Measurements from ENCODE around the gene C2CD4C.
"Not testable (repeated sequence)": the region's sequence is repeated elsewhere in the genome, so short reads cannot be mapped to it uniquely, and the experiment has no call there.

C2CD4C gene

DNA sequence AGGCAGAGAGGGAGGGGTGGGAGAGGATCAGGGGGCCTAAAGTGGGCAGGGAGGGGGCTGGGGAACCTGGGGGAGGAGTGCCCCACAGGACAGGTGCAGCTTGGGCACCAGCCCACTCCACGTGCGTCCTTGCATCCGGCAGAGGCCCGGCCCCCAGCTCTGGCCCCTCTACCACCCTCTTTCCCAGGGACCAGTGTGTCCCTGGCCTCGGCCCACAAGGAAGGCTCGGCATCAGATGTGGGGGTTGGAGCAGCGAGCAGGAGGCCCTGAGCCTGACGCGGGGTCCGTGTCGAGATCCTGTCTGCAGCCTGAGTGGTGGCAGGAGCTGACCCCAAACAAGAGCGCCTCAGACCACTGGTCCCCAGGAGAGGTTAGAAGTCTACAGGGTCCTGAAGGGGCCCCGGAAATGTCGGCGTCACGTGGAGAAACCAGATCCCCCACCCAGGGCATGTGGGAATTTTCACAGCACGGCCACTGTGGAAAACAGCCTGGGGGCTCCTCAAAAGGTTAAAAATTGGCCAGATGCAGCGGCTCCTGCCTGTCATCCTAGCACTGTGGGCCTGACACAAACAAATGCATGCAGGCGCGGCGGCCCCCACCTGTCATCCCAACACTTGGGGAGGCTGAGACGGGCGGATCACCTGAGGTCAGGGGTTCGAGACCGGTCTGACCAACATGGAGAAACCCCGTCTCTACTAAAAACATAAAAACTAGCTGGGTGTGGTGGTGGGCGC, 30.4 kb upstream of the C2CD4C start:
- in situ Hi-C loops (cut with MboI; ENCODE audit: low sequenced_read_pairs) = no loop called here

- in situ Hi-C loops (cut with MboI; ENCODE audit: low sequenced_read_pairs) = no loop called here
Measured at GRCh38 chr19:438416-438958, 29.5 kb upstream of the C2CD4C start.

- in situ Hi-C loops (cut with MboI; ENCODE audit: low sequenced_read_pairs) = no loop called here
Measured at GRCh38 chr19:437041-437440, 28.1 kb upstream of the C2CD4C start.

GRCh38 chr19:436413-436950, 27.5 kb upstream of the C2CD4C start:
- in situ Hi-C loops (cut with MboI; ENCODE audit: low sequenced_read_pairs) = no loop called here

DNA sequence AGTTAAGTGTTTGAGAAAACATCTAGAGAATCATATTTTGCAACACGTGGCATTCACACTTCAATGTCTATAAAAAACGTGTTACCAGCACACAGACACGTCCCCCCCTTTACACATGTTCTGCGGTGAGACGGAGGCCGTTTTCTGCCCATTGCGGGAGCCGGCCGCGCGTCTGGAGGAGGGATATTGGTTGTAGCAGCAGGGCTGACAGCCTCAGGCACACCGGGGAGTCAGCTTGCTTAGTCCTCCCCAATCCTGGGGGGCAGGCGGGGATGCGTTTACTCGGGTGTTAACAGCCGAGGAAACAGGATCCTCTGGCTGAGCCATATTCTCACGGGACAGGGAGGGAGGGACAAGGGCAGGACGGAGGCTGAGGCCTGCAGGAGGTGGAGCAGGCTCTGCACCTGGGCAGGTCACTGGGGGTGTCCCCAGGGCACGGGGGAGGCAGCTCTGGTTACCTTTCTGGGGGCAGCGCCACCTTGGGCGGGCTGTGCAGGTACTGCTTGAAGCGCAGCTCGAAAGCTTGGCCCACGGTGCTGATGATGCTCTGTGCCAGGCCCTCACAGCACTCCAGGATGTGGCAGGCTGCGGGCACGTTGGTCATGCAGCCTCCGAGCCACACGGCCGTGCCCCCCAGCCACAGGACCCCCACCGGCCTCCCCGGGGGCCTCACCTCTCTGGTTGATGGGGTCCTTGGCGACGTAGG, 26.9 kb upstream of the C2CD4C start:
- in situ Hi-C loops (cut with MboI; ENCODE audit: low sequenced_read_pairs) = no loop called here

- in situ Hi-C loops (cut with MboI; ENCODE audit: low sequenced_read_pairs) = no loop called here
Measured at GRCh38 chr19:435056-435706, 26.2 kb upstream of the C2CD4C start.

- in situ Hi-C loops (cut with MboI; ENCODE audit: low sequenced_read_pairs) = no loop called here
Measured at GRCh38 chr19:434152-434960, 25.4 kb upstream of the C2CD4C start.

DNA sequence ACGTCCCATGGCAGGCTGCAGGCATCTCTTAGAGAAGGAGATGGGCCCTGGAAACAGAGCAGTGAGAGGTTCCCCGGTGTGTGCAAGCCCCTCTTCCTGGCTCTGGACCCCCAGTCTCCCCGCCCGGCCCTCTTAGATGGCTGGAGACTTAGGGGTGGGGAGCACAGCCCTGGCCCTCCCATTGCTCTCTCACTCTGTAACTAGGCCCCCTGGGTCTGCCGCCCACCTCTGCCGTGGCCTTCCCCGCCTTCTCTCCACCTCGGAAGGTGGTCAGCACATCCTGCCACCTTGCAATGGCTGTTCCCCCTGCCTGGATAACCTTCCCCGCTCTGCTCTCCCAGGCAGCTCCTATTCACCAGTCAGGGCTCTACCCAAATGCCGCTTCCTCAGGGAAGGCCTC, 21.8 kb upstream of the C2CD4C start:
- in situ Hi-C loops (cut with MboI; ENCODE audit: low sequenced_read_pairs) = no loop called here

GRCh38 chr19:428149-428548, 19.2 kb upstream of the C2CD4C start:
- in situ Hi-C loops (cut with MboI; ENCODE audit: low sequenced_read_pairs) = no loop called here

DNA sequence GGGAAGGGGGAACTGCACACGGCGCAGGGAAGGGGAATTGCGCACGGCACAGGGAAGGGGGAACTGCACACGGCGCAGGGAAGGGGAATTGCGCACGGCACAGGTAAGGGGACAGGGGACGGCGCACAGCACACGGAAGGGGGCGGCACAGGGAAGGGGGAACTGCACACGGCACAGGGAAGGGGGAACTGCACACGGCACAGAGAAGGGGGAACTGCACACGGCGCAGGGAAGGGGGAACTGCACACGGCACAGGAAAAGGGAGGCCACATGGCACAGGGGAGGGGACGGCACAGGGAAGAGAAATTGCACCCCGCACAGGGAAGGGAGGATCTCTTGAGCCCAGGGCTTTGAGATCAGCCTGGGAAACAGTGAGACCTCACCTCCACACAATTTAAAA, 18.7 kb upstream of the C2CD4C start:
- in situ Hi-C loops (cut with MboI; ENCODE audit: low sequenced_read_pairs) = not testable (repeated sequence)

- in situ Hi-C loops (cut with MboI; ENCODE audit: low sequenced_read_pairs) = no loop called here
Measured at GRCh38 chr19:426725-427445, 17.9 kb upstream of the C2CD4C start.

GRCh38 chr19:425056-425455, 16.1 kb upstream of the C2CD4C start:
- in situ Hi-C loops (cut with MboI; ENCODE audit: low sequenced_read_pairs) = no loop called here

GRCh38 chr19:424546-424945, 15.6 kb upstream of the C2CD4C start:
- in situ Hi-C loops (cut with MboI; ENCODE audit: low sequenced_read_pairs) = no loop called here

- in situ Hi-C loops (cut with MboI; ENCODE audit: low sequenced_read_pairs) = no loop called here
Measured at GRCh38 chr19:423691-424466, 14.9 kb upstream of the C2CD4C start.

DNA sequence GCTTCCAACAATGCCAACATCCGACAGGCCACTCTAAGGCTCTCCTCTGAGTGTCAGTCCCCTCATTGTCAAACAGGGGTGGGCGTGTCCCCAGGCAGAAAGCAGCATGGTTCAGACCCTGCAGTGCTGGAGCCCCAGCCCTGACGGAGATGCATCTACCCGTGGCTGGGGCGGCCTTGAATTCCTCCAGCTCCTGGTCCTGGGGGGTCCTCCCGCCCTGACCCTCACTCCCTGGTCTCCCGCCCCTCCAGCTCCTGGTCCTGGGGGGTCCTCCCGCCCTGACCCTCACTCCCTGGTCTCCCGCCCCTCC, 13.9 kb upstream of the C2CD4C start:
- in situ Hi-C loops (cut with MboI; ENCODE audit: low sequenced_read_pairs) = not testable (repeated sequence)

DNA sequence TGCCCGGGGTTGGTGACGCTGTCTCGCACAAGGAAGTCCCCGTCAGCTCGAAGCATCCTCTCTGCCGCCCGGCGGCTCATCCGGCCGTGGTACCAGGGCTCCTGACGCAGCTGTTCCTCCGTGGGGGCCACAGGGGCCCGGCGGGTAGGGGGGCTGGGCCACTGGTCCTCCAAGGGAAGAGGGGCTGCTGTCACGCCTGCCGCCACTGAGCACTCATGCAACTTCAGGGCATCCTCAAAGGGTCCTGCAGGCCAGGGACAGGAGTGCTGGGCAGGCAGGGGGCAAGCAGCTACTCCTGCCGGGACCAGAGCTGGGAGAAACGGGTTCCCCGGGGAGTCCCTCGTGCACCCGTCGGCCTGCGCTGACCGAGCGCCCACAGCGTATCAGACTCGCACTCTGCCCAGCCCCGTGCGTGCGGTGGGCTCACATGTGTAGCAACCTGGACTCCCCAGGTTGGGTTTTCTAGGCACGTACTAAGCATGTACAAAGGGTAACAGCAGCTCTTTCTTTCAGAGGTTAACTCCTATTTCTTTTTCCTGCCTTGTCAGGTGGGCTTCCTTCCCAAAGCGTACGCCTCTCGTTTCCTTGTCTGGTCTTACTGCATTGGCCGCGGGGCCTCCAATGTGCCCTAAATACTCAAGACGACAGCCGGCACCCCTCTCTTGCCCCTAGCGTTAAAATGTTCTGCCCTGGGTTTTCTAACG, 13.4 kb upstream of the C2CD4C start:
- in situ Hi-C loops (cut with MboI; ENCODE audit: low sequenced_read_pairs) = no loop called here

GRCh38 chr19:419721-420515, 11.0 kb upstream of the C2CD4C start:
- in situ Hi-C loops (cut with MboI; ENCODE audit: low sequenced_read_pairs) = no loop called here
